Memory B cell (primary cell): ENCODE results near the gene HNMT.

ENCODE experiments used
- ATAC-seq: fragments of 150-1000 bp; cut with Tn5 transposase; 2 replicates; pipeline ENCODE4 v1.10.0; 2021; ENCODE audit warnings: low read depth, mild to moderate bottlenecking, moderate library complexity
- DNase-seq, 2 donors: peaks; one replicate each; pipeline ENCODE4 v3.0.0; 2022; ENCODE audit warnings: low spot score in 2 of 2
- H3K27ac Mint-ChIP-seq: one replicate; pipeline ENCODE4 v1.8.0; 2022; ENCODE audit warnings: mild to moderate bottlenecking, moderate library complexity, mixed read lengths
- H3K27me3 Mint-ChIP-seq: one replicate; pipeline ENCODE4 v1.8.0; 2022; ENCODE audit warnings: mixed read lengths
- H3K36me3 Mint-ChIP-seq: one replicate; pipeline ENCODE4 v1.8.0; 2022; ENCODE audit warnings: mild to moderate bottlenecking, mixed read lengths
- H3K4me1 Mint-ChIP-seq: one replicate; pipeline ENCODE4 v1.8.0; 2022; ENCODE audit warnings: mixed read lengths
- H3K4me3 Mint-ChIP-seq: one replicate; pipeline ENCODE4 v1.8.0; 2022; ENCODE audit warnings: mild to moderate bottlenecking, moderate library complexity, mixed read lengths
- H3K9me3 Mint-ChIP-seq: one replicate; pipeline ENCODE4 v1.8.0; 2022; ENCODE audit warnings: mixed read lengths

The HNMT gene

GRCh38 chr2:137940154-137940553, 24.1 kb upstream of the HNMT start:
- DNase-seq = no peak
- peaks cover 4% of the 10 kb centered on the region for H3K27me3 Mint-ChIP-seq
- no peak for ATAC-seq
- no peaks in the 10 kb centered on the region for H3K9me3 Mint-ChIP-seq
- no peak overlapping the region for H3K27ac Mint-ChIP-seq
- no peaks in the 10 kb centered on the region for H3K4me1 Mint-ChIP-seq
- H3K4me3 Mint-ChIP-seq = no peak overlapping the region
- no peaks in the 10 kb centered on the region for H3K36me3 Mint-ChIP-seq

- Mint-ChIP-seq H3K36me3 (no peaks in the 10 kb centered on the region), H3K27me3 (peaks cover 4% of the 10 kb centered on the region), H3K27ac (no peak overlapping the region), H3K4me3 (no peak overlapping the region), H3K9me3 (no peaks in the 10 kb centered on the region), H3K4me1 (no peaks in the 10 kb centered on the region)
- ATAC-seq (no peak), DNase-seq (no peak)
These were observed 22.0 kb upstream of the HNMT start for GRCh38 chr2:137942037-137942832.

DNA sequence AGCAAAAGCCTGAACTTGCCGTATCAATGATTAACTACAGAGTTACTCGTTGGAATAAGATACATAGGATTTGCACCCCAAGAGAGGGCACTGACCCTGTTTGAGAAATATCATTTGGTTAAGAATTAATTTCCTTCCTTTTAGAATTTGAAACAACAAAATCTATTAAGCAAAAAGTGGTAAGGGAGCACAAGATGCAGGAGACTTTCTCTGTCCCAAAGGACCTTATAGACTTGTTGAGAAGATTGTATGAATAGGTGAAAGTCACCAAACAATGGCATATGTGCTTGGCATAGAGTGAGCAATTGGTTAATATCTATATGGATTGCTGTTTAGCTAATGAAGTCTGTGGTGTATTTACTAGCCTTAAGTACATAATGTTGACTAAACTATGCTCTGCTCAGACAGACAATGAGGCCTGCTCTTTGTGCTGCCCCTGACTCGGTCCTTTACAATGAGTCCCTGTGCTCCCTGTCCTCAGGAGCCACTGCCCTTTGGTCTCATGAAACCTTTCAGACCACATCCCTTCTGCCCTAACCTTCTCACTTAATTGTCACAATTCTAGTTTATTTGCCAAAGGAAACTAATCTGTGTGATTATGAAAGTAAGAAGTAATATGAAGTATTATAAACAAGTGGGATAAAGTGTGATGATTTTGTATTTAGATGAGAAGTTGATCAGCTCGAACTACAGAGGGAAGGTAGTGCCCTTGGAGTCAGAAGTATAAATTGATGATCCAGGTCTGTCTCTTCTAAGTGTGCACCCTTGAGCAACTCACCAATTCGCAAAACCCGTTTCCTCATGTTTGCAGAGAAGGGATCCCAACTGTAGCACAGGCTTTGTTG, 21.2 kb upstream of the HNMT start:
- H3K27ac Mint-ChIP-seq = no peak overlapping the region
- H3K36me3 Mint-ChIP-seq = no peaks in the 10 kb centered on the region

DNA sequence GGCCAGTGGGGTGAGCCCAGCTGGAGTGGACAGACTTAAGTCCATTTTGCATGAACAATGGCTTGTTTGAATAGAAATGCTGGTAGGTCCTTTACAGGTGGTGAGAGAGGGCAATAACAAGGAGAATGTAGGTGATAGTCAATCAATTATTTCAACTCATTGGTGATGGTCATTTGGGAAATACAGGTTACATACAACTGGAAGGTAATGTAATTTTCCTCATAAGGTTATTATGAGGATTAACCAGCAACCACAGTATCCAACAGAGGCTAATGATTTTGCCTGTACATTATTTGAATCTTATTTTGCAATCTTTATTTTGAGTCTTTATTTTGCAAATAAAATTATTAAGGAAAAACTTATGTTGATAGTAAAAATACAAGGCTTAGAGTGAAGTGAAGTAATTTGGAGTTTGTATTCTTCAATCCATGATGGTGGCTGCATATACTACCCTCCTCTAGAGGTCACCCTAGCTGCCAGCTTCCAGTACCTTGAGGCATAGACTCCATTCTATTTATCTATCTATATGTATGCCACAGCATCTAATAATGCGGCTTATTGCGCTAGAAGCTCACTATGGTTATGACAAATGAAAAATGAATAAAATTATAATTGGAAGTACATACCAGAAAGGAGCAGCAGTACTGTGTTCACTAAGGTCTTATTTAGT, 20.5 kb upstream of the HNMT start:
- H3K9me3 Mint-ChIP-seq = no peaks in the 10 kb centered on the region

More for the DNA sequence above, 21.2 kb upstream of the HNMT start:
- ATAC-seq (no peak), DNase-seq (no peak)
- H3K9me3 Mint-ChIP-seq = no peaks in the 10 kb centered on the region
- H3K4me3 Mint-ChIP-seq = no peak overlapping the region
- H3K4me1 Mint-ChIP-seq = no peaks in the 10 kb centered on the region
- peaks cover 2% of the 10 kb centered on the region for H3K27me3 Mint-ChIP-seq

GRCh38 chr2:137944714-137945113, 19.6 kb upstream of the HNMT start:
- Mint-ChIP-seq H3K27me3 (peaks cover 2% of the 10 kb centered on the region), H3K27ac (no peak overlapping the region), H3K9me3 (no peaks in the 10 kb centered on the region), H3K36me3 (no peaks in the 10 kb centered on the region), H3K4me1 (no peaks in the 10 kb centered on the region), H3K4me3 (no peak overlapping the region)
- DNase-seq (no peak), ATAC-seq (no peak)

More for the DNA sequence above, 20.5 kb upstream of the HNMT start:
- no peak for ATAC-seq
- Mint-ChIP-seq H3K27me3 (peaks cover 2% of the 10 kb centered on the region), H3K36me3 (no peaks in the 10 kb centered on the region), H3K27ac (no peak overlapping the region), H3K4me1 (no peaks in the 10 kb centered on the region), H3K4me3 (no peak overlapping the region)
- no peak for DNase-seq

DNA sequence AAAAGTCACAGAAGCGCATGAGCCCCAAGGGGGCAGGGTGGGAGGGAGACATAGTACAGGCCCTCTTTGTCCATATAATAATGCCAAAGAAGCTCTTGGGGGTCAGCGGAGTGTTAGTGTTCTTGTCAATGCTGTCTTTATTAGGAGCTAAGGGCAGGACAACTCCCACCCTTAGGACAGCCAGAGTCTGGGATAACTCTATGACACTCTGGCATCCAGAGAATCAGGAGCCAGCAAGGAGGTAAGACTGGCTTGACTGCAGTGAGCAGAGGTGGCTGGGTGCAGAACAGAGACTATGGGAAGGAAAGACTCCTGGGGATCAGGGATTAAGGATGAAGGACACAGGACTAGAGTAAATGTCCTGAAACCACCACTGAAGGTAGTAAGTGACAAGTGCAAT, 19.0 kb upstream of the HNMT start:
- peaks cover 2% of the 10 kb centered on the region for H3K27me3 Mint-ChIP-seq
- H3K9me3 Mint-ChIP-seq = no peaks in the 10 kb centered on the region
- no peak for DNase-seq
- no peak overlapping the region for H3K27ac Mint-ChIP-seq
- no peak for ATAC-seq
- H3K4me1 Mint-ChIP-seq = no peaks in the 10 kb centered on the region
- no peaks in the 10 kb centered on the region for H3K36me3 Mint-ChIP-seq
- H3K4me3 Mint-ChIP-seq = no peak overlapping the region

GRCh38 chr2:137946227-137946626, 18.0 kb upstream of the HNMT start:
- Mint-ChIP-seq H3K27ac (no peak overlapping the region), H3K36me3 (no peaks in the 10 kb centered on the region), H3K9me3 (no peaks in the 10 kb centered on the region), H3K4me1 (no peaks in the 10 kb centered on the region), H3K4me3 (no peak overlapping the region), H3K27me3 (peaks cover 2% of the 10 kb centered on the region)
- no peak for ATAC-seq
- no peak for DNase-seq

DNA sequence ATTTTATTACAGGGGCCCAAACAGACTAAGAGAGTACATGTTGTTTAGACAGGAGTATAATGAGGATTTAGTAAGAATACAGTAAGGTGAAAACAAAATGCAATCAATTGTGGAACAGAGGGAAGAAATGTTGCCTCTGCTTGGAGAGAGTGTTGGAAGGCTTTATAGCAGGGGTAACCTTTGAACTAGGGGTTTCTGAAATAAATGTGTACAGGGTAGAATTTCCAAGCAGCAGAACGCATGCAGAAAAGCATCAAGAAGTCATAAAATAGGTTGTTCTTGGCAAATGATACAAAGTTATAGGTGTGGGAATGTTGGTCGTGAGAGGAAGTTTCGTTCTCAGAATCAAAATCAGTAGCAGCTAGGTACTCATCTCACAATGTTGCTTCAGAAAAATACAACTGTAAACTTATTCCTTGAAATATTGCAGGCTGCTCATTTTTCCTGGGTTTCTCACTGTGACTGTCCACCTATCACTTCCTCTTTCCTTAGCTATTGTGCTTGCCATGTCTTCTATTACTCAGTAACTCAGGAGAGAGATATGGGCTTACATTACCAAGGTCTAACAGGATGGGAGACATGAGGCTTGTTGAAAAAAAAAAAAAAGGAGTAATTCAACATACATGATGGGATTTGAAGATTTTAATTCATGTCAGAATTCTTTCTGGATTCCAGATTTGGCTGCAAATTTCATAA, 17.1 kb upstream of the HNMT start:
- Mint-ChIP-seq H3K9me3 (no peaks in the 10 kb centered on the region), H3K4me1 (no peaks in the 10 kb centered on the region)
- ATAC-seq = no peak

DNA sequence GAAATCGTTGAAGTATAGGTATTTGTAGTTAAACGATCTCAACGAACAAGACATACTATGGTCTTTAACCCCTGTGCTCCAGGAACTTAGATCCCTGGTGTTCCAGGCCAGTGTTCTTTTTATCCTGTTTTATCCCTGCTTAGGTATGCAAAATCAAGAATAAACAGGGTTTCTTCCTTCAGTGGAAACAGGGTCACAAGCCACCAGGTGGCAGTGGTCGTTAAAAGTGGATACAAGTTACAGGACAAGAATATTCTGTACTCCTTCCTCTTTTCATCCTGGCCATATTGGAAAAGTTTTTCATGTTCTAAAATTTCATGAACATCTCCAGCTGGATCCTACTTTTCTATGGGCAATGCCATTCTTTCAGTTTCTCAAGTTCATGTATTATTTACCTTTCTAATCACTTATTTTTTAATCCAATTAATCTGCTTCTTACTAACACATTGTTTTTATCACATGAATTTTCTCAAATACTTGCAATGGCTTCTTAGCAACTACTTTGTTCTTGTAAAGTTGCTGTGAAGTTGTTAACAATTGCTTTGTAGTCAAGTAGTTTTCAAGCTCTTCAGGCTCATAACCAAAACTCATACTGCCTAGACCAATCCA, 16.4 kb upstream of the HNMT start:
- ATAC-seq (no peak), DNase-seq (peak; percentile 13 to 26)
- no peaks in the 10 kb centered on the region for H3K36me3 Mint-ChIP-seq
- H3K4me3 Mint-ChIP-seq = no peak overlapping the region
- H3K27ac Mint-ChIP-seq = no peak overlapping the region
- no peaks in the 10 kb centered on the region for H3K9me3 Mint-ChIP-seq
- peaks cover 2% of the 10 kb centered on the region for H3K27me3 Mint-ChIP-seq
- no peaks in the 10 kb centered on the region for H3K4me1 Mint-ChIP-seq

More for the DNA sequence above, 17.1 kb upstream of the HNMT start:
- no peaks in the 10 kb centered on the region for H3K36me3 Mint-ChIP-seq
- H3K27me3 Mint-ChIP-seq = peaks cover 2% of the 10 kb centered on the region
- no peak for DNase-seq
- H3K4me3 Mint-ChIP-seq = no peak overlapping the region
- H3K27ac Mint-ChIP-seq = no peak overlapping the region

DNA sequence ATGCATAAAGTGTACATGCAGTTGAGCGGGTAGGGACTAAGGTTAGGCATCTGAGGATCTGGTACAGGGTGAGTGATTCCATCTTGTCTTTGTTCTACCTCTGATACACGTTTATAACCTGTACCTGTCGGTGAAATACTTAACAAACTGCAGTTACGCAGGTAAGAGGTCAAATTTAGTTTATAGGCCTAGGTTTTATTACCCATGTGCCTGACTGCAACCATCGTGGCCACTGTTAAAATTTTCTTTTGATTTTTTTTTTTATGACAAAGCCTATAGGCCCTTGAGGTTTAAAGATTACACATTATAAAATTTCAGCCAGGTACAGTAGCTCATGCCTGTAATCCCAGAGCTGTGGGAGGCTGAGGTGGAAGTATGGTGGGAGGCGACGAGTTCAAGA, 15.4 kb upstream of the HNMT start:
- H3K4me3 Mint-ChIP-seq = no peak overlapping the region
- ATAC-seq = no peak
- DNase-seq = no peak
- no peaks in the 10 kb centered on the region for H3K36me3 Mint-ChIP-seq
- no peak overlapping the region for H3K27ac Mint-ChIP-seq
- H3K9me3 Mint-ChIP-seq = no peaks in the 10 kb centered on the region
- H3K27me3 Mint-ChIP-seq = peaks cover 2% of the 10 kb centered on the region
- H3K4me1 Mint-ChIP-seq = no peaks in the 10 kb centered on the region

DNA sequence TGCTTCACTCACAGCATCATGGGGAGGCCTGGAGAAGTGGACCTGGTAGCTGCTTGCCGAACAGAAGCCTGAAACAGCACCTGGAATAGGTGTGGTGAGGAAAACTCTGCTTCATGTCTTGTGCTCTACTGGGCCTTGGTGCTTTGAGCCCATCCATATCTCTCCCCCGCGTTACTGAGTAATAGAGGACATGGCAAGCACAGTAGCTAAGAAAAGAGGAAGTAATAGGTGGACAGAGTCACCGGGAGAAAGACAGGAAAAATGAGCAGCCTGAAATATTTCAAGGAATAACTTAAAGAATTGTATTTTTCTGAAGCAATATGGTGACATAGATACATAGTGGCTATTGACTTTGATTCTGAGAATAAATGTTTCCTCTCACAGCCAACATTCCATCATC, 14.0 kb upstream of the HNMT start:
- no peak for ATAC-seq
- no peaks in the 10 kb centered on the region for H3K9me3 Mint-ChIP-seq
- H3K4me1 Mint-ChIP-seq = no peaks in the 10 kb centered on the region
- no peak overlapping the region for H3K4me3 Mint-ChIP-seq
- DNase-seq = no peak
- H3K27ac Mint-ChIP-seq = no peak overlapping the region
- H3K36me3 Mint-ChIP-seq = no peaks in the 10 kb centered on the region
- peaks cover 2% of the 10 kb centered on the region for H3K27me3 Mint-ChIP-seq

GRCh38 chr2:137951586-137951985, 12.7 kb upstream of the HNMT start:
- DNase-seq (no peak), ATAC-seq (no peak)
- Mint-ChIP-seq H3K4me1 (no peaks in the 10 kb centered on the region), H3K4me3 (no peak overlapping the region), H3K36me3 (no peaks in the 10 kb centered on the region), H3K27ac (no peak overlapping the region), H3K27me3 (peaks cover 2% of the 10 kb centered on the region), H3K9me3 (no peaks in the 10 kb centered on the region)

GRCh38 chr2:137952586-137953129, 11.6 kb upstream of the HNMT start:
- DNase-seq (no peak), ATAC-seq (peak; percentile 49)
- peak overlapping the region; percentile 67 for H3K4me3 Mint-ChIP-seq
- no peaks in the 10 kb centered on the region for H3K4me1 Mint-ChIP-seq
- no peaks in the 10 kb centered on the region for H3K36me3 Mint-ChIP-seq
- no peaks in the 10 kb centered on the region for H3K27me3 Mint-ChIP-seq
- peak overlapping the region; percentile 59 for H3K27ac Mint-ChIP-seq
- H3K9me3 Mint-ChIP-seq = no peaks in the 10 kb centered on the region
